AG04450 (cell line): ENCODE measurements around the gene B3GNT5. TPM values are rescaled to one million over a fixed set of nuclear protein-coding genes. Genes with fewer than 3 reads are reported as not detected.

ENCODE experiments used
- CTCF ChIA-PET: fragments of 300-600, 350-600 bp; formaldehyde crosslinking; extraction: SDS; loops from one replicate; lab custom pipeline; 2022; ENCODE audit warnings: antibody characterized with exemption, inconsistent platforms; lab: Charles Lee
- POLR2A ChIA-PET: fragments of 350-600 bp; formaldehyde crosslinking; extraction: SDS; loops from one replicate; lab custom pipeline; 2021; ENCODE audit warnings: antibody characterized with exemption, inconsistent platforms; lab: Yijun Ruan, JAX
- DNase-seq: peaks from one replicate; pipeline ENCODE4 v3.0.0-alpha.2; 2011; ENCODE audit warnings: low read depth, low spot score
- H3K27ac ChIP-seq: one replicate; pipeline ENCODE4 v1.5.1; 2012; ENCODE audit warnings: low read depth, low read length, control low read depth
- H3K27me3 ChIP-seq: one replicate; pipeline ENCODE4 v1.6.0; 2012; ENCODE audit warnings: low read length; ENCODE audit not compliant: control insufficient read depth, insufficient read depth
- H3K4me3 ChIP-seq: 2 replicates; pipeline ENCODE4 v1.5.1; 2011; ENCODE audit warnings: mild to moderate bottlenecking, low read depth, low read length, control low read depth
- H3K9me3 ChIP-seq: 2 replicates; pipeline ENCODE4 v1.5.1; 2012; ENCODE audit warnings: low read length; ENCODE audit not compliant: control insufficient read depth, insufficient read depth
- CTCF ChIP-seq: IDR thresholded peaks from 2 replicates; pipeline ENCODE4 v1.5.1; 2011; ENCODE audit warnings: low read depth, low read length, control low read depth, inconsistent platforms
- polyA plus RNA-seq: library from polyadenylated mRNA; depleted of rRNA; stranded (reverse); fragments of >200 nt; gene quantifications from 2 replicates; pipeline ENCODE4 v1.2.3, GENCODE V29; 2011

The B3GNT5 gene
- polyA plus RNA-seq, 1 experiment: 2.9 TPM

- H3K9me3 ChIP-seq: no peaks in the 10 kb centered on the region
- H3K4me3 ChIP-seq: no peak overlapping the region
- TF ChIP-seq CTCF: no peak
- no peak for DNase-seq
- ChIA-PET CTCF (interaction anchor here (0.6 kb wide), 1 partner anchor 58 kb away, joined by 4 read pairs; no protein-coding TSS in a partner anchor), POLR2A (interaction anchor here (0.5 kb wide), 1 partner anchor 204 kb away, joined by 5 read pairs; no protein-coding TSS in a partner anchor)
- H3K27ac ChIP-seq: no peak overlapping the region
- H3K27me3 ChIP-seq: peaks cover 18% of the 10 kb centered on the region
Observed at GRCh38 chr3:183306798-183307671, 54.0 kb downstream of the B3GNT5 start.

GRCh38 chr3:183307749-183308148 is 54.7 kb downstream of the B3GNT5 start:
- CTCF ChIA-PET: interaction anchor here (0.6 kb wide), 1 partner anchor 58 kb away, joined by 4 read pairs; no protein-coding TSS in a partner anchor
- TF ChIP-seq CTCF: no peak
- no peak for DNase-seq
- H3K4me3 ChIP-seq: no peak overlapping the region
- no peaks in the 10 kb centered on the region for H3K9me3 ChIP-seq
- H3K27ac ChIP-seq: no peak overlapping the region
- POLR2A ChIA-PET: interaction anchor here (0.5 kb wide), 1 partner anchor 205 kb away, joined by 5 read pairs; no protein-coding TSS in a partner anchor
- peaks cover 21% of the 10 kb centered on the region for H3K27me3 ChIP-seq

- ChIA-PET CTCF (no interaction called here), POLR2A (no interaction called here)
- TF ChIP-seq CTCF: no peak
- no peak overlapping the region for H3K27ac ChIP-seq
- peaks cover 23% of the 10 kb centered on the region for H3K27me3 ChIP-seq
- no peak overlapping the region for H3K4me3 ChIP-seq
- H3K9me3 ChIP-seq: no peaks in the 10 kb centered on the region
- no peak for DNase-seq
Observed at GRCh38 chr3:183308751-183309150, 55.7 kb downstream of the B3GNT5 start.

- CTCF ChIA-PET: no interaction called here
- Histone ChIP-seq H3K27me3 (peaks cover 22% of the 10 kb centered on the region), H3K9me3 (no peaks in the 10 kb centered on the region), H3K4me3 (no peak overlapping the region), H3K27ac (no peak overlapping the region)
- no peak for DNase-seq
- POLR2A ChIA-PET: no interaction called here
- no peak for TF ChIP-seq CTCF
Observed at GRCh38 chr3:183309276-183309675, 56.2 kb downstream of the B3GNT5 start.

GRCh38 chr3:183310936-183311335 is 57.9 kb downstream of the B3GNT5 start:
- H3K27ac ChIP-seq: no peak overlapping the region
- DNase-seq: no peak
- TF ChIP-seq CTCF: no peak
- no peaks in the 10 kb centered on the region for H3K9me3 ChIP-seq
- no peak overlapping the region for H3K4me3 ChIP-seq
- ChIA-PET POLR2A (no interaction called here), CTCF (interaction anchor here (0.6 kb wide), 1 partner anchor 976 kb away, joined by 7 read pairs; no protein-coding TSS in a partner anchor)
- peaks cover 22% of the 10 kb centered on the region for H3K27me3 ChIP-seq
